Myometrial cell (primary cell): ENCODE data around the gene NABP1. TPM values are rescaled to one million over a fixed set of nuclear protein-coding genes. Genes with fewer than 3 reads are reported as not detected.

ENCODE experiments used
- total RNA-seq: library from RNA; depleted of rRNA; stranded (reverse); fragments of >200 nt; gene quantifications from 2 replicates; pipeline ENCODE4 v1.2.3, GENCODE V29; 2015

Gene NABP1, protein sequence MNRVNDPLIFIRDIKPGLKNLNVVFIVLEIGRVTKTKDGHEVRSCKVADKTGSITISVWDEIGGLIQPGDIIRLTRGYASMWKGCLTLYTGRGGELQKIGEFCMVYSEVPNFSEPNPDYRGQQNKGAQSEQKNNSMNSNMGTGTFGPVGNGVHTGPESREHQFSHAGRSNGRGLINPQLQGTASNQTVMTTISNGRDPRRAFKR
- 36.9 and 46.1 TPM in 2 replicates for total RNA-seq

GRCh38 chr2:191677646-191678436 lies at the start of gene NABP1:
Gene NABP1, plus strand, starts transcription at chr2:191678136. Its CDS starts 479 bp downstream, at chr2:191678615.

Other genes with a start within 250 kb of the NABP1 start
- gene CAVIN2, start 169.0 kb downstream of the NABP1 start, total RNA-seq: 10.8 and 13.0 TPM in 2 replicates